Thyroid gland (tissue), 4 donors: ENCODE measurements around the gene ZNF621. TPM values are rescaled to one million over a fixed set of nuclear protein-coding genes. Genes with fewer than 3 reads are reported as not detected.
A peak's percentile ranks its signal among the peaks of the same experiment; 100 is the strongest.

Experiments used
- DNase-seq, 2 donors: peaks; one replicate each; pipeline ENCODE4 v3.0.0-alpha.2; 2019
- H3K27ac ChIP-seq, 3 donors: fragments of 200-600 bp; sonication (generic); 1 replicate in 2 of 3; 2 replicates in 1 of 3; pipeline ENCODE4 v1.5.1; 2016 to 2019; ENCODE audit warnings: mild to moderate bottlenecking in 1 of 3, moderate library complexity in 1 of 3
- H3K27me3 ChIP-seq: fragments of 200-600 bp; sonication (generic); one replicate; pipeline ENCODE4 v1.5.1; 2019
- H3K36me3 ChIP-seq, 2 donors: fragments of 200-600 bp; sonication (generic); one replicate each; pipeline ENCODE4 v1.5.1; 2016 to 2019
- H3K4me1 ChIP-seq, 2 donors: fragments of 200-600 bp; sonication (generic); one replicate each; pipeline ENCODE4 v1.5.1; 2017 to 2019
- H3K4me3 ChIP-seq, 3 donors: fragments of 200-600 bp; sonication (generic); replicated peaks in 1 of 3; 1 replicate in 2 of 3; 2 replicates in 1 of 3; pipeline ENCODE4 v1.5.1; 2016; ENCODE audit warnings: mild to moderate bottlenecking in 1 of 3
- H3K9me3 ChIP-seq: fragments of 200-600 bp; sonication (generic); one replicate; pipeline ENCODE4 v1.5.1; 2017
- POLR2A ChIP-seq, 2 donors: fragments of 450-650 bp; IDR thresholded peaks; one replicate each; pipeline ENCODE4 v1.6.1; 2017; ENCODE audit warnings: antibody characterized with exemption in 2 of 2, mild to moderate bottlenecking in 2 of 2, moderate library complexity in 1 of 2
- WGBS, 2 donors: methylation state at CpG; one replicate each; pipeline ENCODE4 v1.1.5; 2017; 5-methylcytosine and 5-hydroxymethylcytosine counted together
- intact Hi-C: fragments of 100-400 bp; cut with DNase I; formaldehyde crosslinking; loops from one replicate; pipeline ENCODE4 v1.15.1; 2023
- total RNA-seq, 4 donors: library from RNA; depleted of rRNA; stranded (reverse); fragments of >200 nt; gene quantifications; one replicate each; pipeline ENCODE4 v1.2.3, GENCODE V29; 2016
- TF ChIP-seq, protein P1 (sequence below), 6 experiments: fragments of 200-600 bp in 3 of 6; fragments of 450-650 bp in 3 of 6; sonication (generic) in 3 of 6; IDR thresholded peaks; one replicate each; pipeline ENCODE4 v1.5.1; 2016 to 2019; ENCODE audit warnings: antibody characterized with exemption in 6 of 6, mild to moderate bottlenecking in 2 of 6, inconsistent platforms in 1 of 6, moderate library complexity in 1 of 6

The ZNF621 gene
- total RNA-seq, 4 donors from 2014 or later, result 15.8 to 28.1 (median 23.4) TPM

DNA sequence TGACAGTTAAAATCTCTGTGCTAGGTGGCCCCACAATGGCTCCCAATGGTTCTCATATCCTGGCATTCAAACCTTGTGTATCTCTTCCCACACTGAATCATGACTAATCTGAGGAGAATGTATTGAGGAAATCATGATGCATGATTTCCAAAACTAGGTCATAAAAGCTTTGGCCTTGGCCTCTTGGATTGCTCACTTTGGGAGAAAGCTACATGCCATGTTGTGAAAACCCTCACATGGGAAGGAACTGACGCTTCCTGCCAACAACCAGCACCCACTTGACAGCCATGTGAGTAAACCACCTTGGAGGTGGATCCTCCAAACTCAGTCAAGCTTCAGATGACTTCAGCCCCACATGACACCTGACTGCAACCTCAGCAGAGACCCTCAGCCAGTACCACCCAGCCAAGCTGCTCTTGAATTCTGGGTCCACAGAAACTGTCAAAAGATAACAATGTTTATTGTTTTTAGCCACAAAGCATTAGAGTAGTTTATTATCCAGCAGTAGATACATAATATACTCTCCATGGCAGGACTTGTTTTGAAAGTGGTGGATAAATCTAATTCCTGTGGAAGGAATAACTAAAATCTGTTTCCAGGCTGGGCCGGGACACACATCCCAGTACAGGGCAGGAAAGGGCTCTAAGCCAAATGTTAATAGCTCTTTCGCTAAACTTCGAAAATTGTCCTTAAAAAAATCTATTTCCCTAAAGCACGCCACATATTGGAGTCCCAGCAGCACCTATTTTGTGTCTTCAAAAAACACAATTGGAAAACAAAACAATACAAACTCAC is 19.9 kb upstream of the ZNF621 start:
- no peak for TF ChIP-seq POLR2A (IDR thresholded peaks at IDR 0.05)
- TF ChIP-seq, protein P1, sequence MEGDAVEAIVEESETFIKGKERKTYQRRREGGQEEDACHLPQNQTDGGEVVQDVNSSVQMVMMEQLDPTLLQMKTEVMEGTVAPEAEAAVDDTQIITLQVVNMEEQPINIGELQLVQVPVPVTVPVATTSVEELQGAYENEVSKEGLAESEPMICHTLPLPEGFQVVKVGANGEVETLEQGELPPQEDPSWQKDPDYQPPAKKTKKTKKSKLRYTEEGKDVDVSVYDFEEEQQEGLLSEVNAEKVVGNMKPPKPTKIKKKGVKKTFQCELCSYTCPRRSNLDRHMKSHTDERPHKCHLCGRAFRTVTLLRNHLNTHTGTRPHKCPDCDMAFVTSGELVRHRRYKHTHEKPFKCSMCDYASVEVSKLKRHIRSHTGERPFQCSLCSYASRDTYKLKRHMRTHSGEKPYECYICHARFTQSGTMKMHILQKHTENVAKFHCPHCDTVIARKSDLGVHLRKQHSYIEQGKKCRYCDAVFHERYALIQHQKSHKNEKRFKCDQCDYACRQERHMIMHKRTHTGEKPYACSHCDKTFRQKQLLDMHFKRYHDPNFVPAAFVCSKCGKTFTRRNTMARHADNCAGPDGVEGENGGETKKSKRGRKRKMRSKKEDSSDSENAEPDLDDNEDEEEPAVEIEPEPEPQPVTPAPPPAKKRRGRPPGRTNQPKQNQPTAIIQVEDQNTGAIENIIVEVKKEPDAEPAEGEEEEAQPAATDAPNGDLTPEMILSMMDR (IDR thresholded peaks at IDR 0.05), result no peak
- no peak overlapping the region for H3K4me3 ChIP-seq
- intact Hi-C loops, result no loop called here
- 54 to 66% methylated on average over 5 of the region's 5 CpGs for WGBS, 2 donors
- no peaks in the 10 kb centered on the region for H3K9me3 ChIP-seq
- H3K27ac ChIP-seq, result peak overlapping the region; percentile 3 to 91 (median 85)
- H3K27me3 ChIP-seq, result no peaks in the 10 kb centered on the region
- H3K36me3 ChIP-seq, result no peaks in the 10 kb centered on the region
- peaks cover 9 to 11% of the 10 kb centered on the region in 2 donors for H3K4me1 ChIP-seq
- DNase-seq, result peak; percentile 58 to 65

DNA sequence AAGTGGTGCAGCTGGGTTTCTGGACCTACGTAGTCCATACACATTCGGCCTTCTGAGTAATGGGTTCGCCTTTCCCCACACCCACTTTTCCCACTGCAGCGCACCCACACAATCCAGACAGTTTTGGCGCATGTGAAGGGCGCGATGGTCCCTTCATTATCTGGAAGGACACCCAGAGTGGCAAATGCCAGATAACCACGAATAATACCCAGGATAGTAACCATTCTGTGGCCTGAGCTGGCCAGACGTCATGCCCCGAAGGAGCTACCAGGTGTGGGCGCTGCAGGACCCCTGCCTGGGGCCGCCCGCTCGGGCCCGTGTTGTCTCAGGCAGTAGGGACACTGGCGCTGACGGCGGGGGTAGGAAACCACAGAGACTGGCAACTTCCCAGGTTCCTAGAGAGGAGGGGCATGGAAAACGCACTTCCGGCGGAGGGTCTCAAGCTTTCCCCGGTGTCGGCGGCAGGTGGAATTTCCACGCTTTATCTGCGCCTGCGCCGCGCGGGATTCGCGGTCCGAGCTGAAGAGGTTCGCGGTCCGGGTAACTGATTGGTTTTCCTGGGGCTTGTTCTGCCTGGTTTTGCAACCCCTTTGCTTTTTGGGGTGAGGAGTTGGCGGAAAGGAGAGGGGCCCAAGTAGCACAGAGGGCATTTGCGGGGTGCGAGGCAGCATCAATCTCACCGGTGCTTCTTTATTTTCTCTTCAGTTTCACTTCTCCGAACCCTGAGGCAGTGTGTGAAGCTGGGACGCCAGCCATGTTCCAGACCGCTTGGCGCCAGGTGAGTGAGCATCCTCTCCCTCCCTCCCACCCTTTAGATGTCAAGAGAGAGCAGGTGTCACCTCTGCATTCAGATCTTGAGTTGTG is 18.9 kb upstream of the ZNF621 start, which contains the start of gene ZNF620:
ZNF620 (plus strand) TSS at position 441 of the 864 bp plus-strand sequence; CDS start at position 755, 314 bp downstream.
- H3K36me3 ChIP-seq, result no peaks in the 10 kb centered on the region
- no peaks in the 10 kb centered on the region for H3K9me3 ChIP-seq
- intact Hi-C loops, result no loop called here
- H3K4me3 ChIP-seq, result peak within 1 kb of the TSS; percentile 24 to 55 (median 41)
- H3K4me1 ChIP-seq, result peaks cover 9 to 11% of the 10 kb centered on the region in 2 donors
- H3K27ac ChIP-seq, result peak within 1 kb of the TSS; percentile 62 to 91 (median 85)
- TF ChIP-seq POLR2A (IDR thresholded peaks at IDR 0.05), result peak in 1 of 2 donors; percentile 72
- TF ChIP-seq, protein P1 (IDR thresholded peaks at IDR 0.05), result peak in 4 of 6 experiments; percentile 14 to 41 (median 24)
- WGBS, 2 donors, result 8 to 13% methylated on average over 30 to 43 of the region's 44 CpGs
- DNase-seq, result peak; percentile 91 to 92
- H3K27me3 ChIP-seq, result no peaks in the 10 kb centered on the region

DNA sequence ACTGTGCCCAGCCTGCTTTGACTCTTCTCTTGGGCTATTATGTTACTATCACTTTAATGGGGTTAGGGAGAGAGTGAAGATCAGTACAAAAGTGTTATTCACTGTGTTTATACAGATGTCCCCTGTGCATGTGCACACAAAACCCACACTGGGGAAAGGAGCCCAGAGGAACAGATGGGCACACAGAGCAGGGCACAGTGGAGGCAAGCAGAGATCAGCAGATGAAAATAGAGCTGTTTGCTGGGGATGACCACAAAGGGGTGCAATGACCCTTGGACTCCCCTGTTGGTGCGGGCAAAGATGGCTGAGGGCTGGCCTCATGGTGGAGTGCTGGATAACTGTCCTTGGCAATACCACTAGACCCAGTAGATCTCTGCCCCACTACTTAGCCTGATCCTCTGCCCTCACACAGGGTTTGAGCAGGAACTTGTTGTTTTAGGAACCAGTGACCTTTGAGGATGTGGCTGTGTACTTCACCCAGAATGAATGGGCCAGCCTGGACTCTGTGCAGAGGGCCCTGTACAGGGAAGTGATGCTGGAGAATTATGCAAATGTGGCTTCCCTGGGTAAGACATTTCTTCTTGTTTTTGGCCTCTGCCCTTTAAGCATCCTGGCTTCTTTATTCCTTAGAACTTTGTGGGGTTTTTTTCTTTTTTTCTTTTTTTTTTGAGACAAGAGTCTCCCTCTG is 13.6 kb upstream of the ZNF621 start:
- WGBS, 2 donors, result 92 to 100% methylated on average over 1 of the region's 1 CpG
- H3K36me3 ChIP-seq, result peaks cover 0 to 10% of the 10 kb centered on the region in 2 donors
- H3K4me1 ChIP-seq, result peaks cover 0 to 4% of the 10 kb centered on the region in 2 donors
- no peak overlapping the region for H3K4me3 ChIP-seq
- no peaks in the 10 kb centered on the region for H3K9me3 ChIP-seq
- no peaks in the 10 kb centered on the region for H3K27me3 ChIP-seq
- DNase-seq, result no peak
- no peak for TF ChIP-seq POLR2A (IDR thresholded peaks at IDR 0.05)
- TF ChIP-seq, protein P1 (IDR thresholded peaks at IDR 0.05), result no peak
- intact Hi-C loops, result no loop called here
- H3K27ac ChIP-seq, result no peak overlapping the region

DNA sequence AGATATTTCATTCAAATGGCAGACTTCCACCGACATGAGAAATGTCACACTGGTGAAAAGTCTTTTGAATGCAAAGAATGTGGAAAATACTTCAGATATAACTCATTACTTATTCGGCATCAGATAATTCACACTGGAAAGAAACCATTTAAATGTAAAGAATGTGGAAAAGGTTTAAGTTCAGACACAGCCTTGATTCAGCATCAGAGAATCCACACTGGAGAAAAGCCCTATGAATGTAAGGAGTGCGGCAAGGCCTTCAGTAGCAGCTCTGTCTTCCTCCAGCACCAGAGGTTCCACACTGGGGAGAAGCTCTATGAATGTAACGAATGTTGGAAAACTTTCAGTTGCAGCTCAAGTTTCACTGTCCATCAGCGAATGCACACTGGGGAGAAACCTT is 8.6 kb upstream of the ZNF621 start:
- Histone ChIP-seq H3K27ac (no peak overlapping the region), H3K9me3 (no peaks in the 10 kb centered on the region), H3K4me1 (no peaks in the 10 kb centered on the region), H3K36me3 (peaks cover 0 to 10% of the 10 kb centered on the region in 2 donors), H3K4me3 (no peak overlapping the region), H3K27me3 (no peaks in the 10 kb centered on the region)
- no peak for TF ChIP-seq POLR2A (IDR thresholded peaks at IDR 0.05)
- TF ChIP-seq, protein P1 (IDR thresholded peaks at IDR 0.05), result no peak
- DNase-seq, result no peak
- WGBS, 2 donors, result 88 to 89% methylated on average over 5 of the region's 5 CpGs
- intact Hi-C loops, result no loop called here
